ENCODE results near the gene SELPLG. TPM values are rescaled to one million over a fixed set of nuclear protein-coding genes. Genes with fewer than 3 reads are reported as not detected.

SELPLG gene
- total and polyA plus RNA-seq, 3 donors from 2014 or later = 1.1 to 10.4 (median 2.7) TPM

DNA sequence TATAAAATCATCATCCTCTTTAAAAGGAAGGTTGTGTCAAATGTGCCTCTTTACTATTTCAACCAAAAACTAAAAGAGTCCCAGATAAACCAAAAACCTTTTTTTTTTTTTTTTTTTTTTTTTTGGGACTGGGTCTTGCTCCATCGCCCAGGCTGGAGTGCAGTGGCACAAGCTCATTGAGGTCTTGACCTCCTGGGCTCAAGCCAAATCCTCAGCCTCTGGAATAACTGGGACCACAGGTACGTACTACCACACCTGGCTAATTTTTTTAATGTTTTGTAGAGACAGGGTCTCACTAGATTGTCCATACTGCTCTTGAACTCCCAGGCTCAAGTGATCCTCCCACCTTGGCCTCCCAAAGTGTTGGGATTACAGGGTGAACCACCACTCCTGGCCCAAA, 16.4 kb upstream of the SELPLG start:
- Histone ChIP-seq H3K27me3 (no peaks in the 10 kb centered on the region), H3K27ac (peak overlapping the region in 1 of 2 donors; percentile 23), H3K9me3 (no peaks in the 10 kb centered on the region), H3K4me3 (no peak overlapping the region), H3K36me3 (ENCODE audit: low read depth, missing control alignments) (no peaks in the 10 kb centered on the region), H3K4me1 (peaks cover 7% of the 10 kb centered on the region)
- TF ChIP-seq CTCF (IDR thresholded peaks at IDR 0.05) (no peak), POLR2A (IDR thresholded peaks at IDR 0.05) (no peak)
- no peak for DNase-seq
- 72 to 85% methylated on average over 2 of the region's 2 CpGs for WGBS, 2 donors
- intact Hi-C loops (cut with DNase I; ENCODE audit: low total_unique reads) = no loop called here

GRCh38 chr12:108649669-108650068, 16.0 kb upstream of the SELPLG start:
- no peaks in the 10 kb centered on the region for H3K36me3 ChIP-seq (ENCODE audit: low read depth, missing control alignments)
- no peak for TF ChIP-seq POLR2A (IDR thresholded peaks at IDR 0.05)
- no peak for TF ChIP-seq CTCF (IDR thresholded peaks at IDR 0.05)
- H3K27ac ChIP-seq = no peak overlapping the region
- H3K9me3 ChIP-seq = no peaks in the 10 kb centered on the region
- intact Hi-C loops (cut with DNase I; ENCODE audit: low total_unique reads) = no loop called here
- no peak overlapping the region for H3K4me3 ChIP-seq
- 50 to 56% methylated on average over 4 of the region's 4 CpGs for WGBS, 2 donors
- DNase-seq = no peak
- peaks cover 7% of the 10 kb centered on the region for H3K4me1 ChIP-seq
- no peaks in the 10 kb centered on the region for H3K27me3 ChIP-seq

- Histone ChIP-seq H3K27ac (no peak overlapping the region), H3K4me1 (peaks cover 11% of the 10 kb centered on the region), H3K9me3 (no peaks in the 10 kb centered on the region), H3K4me3 (no peak overlapping the region), H3K36me3 (ENCODE audit: low read depth, missing control alignments) (no peaks in the 10 kb centered on the region), H3K27me3 (no peaks in the 10 kb centered on the region)
- no peak for TF ChIP-seq CTCF (IDR thresholded peaks at IDR 0.05)
- TF ChIP-seq POLR2A (IDR thresholded peaks at IDR 0.05) = no peak
- no peak for DNase-seq
- intact Hi-C loops (cut with DNase I; ENCODE audit: low total_unique reads) = no loop called here
- WGBS, 2 donors = 88 to 91% methylated on average over 6 of the region's 6 CpGs
These were observed 15.4 kb upstream of the SELPLG start for GRCh38 chr12:108649126-108649525.

GRCh38 chr12:108648371-108648770, 14.7 kb upstream of the SELPLG start:
- DNase-seq = no peak
- Histone ChIP-seq H3K4me1 (peaks cover 15% of the 10 kb centered on the region), H3K27ac (peak overlapping the region in 1 of 2 donors; percentile 23), H3K36me3 (ENCODE audit: low read depth, missing control alignments) (no peaks in the 10 kb centered on the region), H3K27me3 (no peaks in the 10 kb centered on the region), H3K9me3 (no peaks in the 10 kb centered on the region), H3K4me3 (no peak overlapping the region)
- intact Hi-C loops (cut with DNase I; ENCODE audit: low total_unique reads) = no loop called here
- WGBS, 2 donors = 83 to 95% methylated on average over 9 of the region's 9 CpGs
- no peak for TF ChIP-seq CTCF (IDR thresholded peaks at IDR 0.05)
- no peak for TF ChIP-seq POLR2A (IDR thresholded peaks at IDR 0.05)

GRCh38 chr12:108647585-108648287, 14.0 kb upstream of the SELPLG start:
- Histone ChIP-seq H3K27me3 (no peaks in the 10 kb centered on the region), H3K4me1 (peaks cover 11% of the 10 kb centered on the region), H3K36me3 (ENCODE audit: low read depth, missing control alignments) (no peaks in the 10 kb centered on the region), H3K27ac (peak overlapping the region in 1 of 2 donors; percentile 23), H3K4me3 (no peak overlapping the region), H3K9me3 (no peaks in the 10 kb centered on the region)
- intact Hi-C loops (cut with DNase I; ENCODE audit: low total_unique reads) = no loop called here
- DNase-seq = no peak
- 79 to 87% methylated on average over 11 of the region's 11 CpGs for WGBS, 2 donors
- no peak for TF ChIP-seq CTCF (IDR thresholded peaks at IDR 0.05)
- no peak for TF ChIP-seq POLR2A (IDR thresholded peaks at IDR 0.05)

All from testis (tissue), 3 donors.